Upper lobe of left lung (tissue), 6 donors: ENCODE data around the gene TPP2. TPM values are rescaled to one million over a fixed set of nuclear protein-coding genes. Genes with fewer than 3 reads are reported as not detected.

Experiments
- ATAC-seq, 2 donors: fragments of 200-7000 bp; cut with Tn5 transposase; one replicate each; pipeline ENCODE4 v1.9.1; 2022; ENCODE audit warnings: mild to moderate bottlenecking in 2 of 2, moderate library complexity in 2 of 2; ENCODE audit not compliant: low FRiP score in 2 of 2
- DNase-seq, 2 donors: peaks; one replicate each; pipeline ENCODE4 v3.0.0-alpha.2; 2019 to 2020
- H3K27ac ChIP-seq, 4 donors: fragments of 200-600 bp; sonication (generic); one replicate each; pipeline ENCODE4 v1.5.1; 2016 to 2019
- H3K27me3 ChIP-seq, 4 donors: fragments of 200-600 bp; sonication (generic); one replicate each; pipeline ENCODE4 v1.5.1; 2017 to 2019
- H3K36me3 ChIP-seq, 4 donors: fragments of 200-600 bp; sonication (generic); one replicate each; pipeline ENCODE4 v1.5.1; 2016 to 2019
- H3K4me1 ChIP-seq, 4 donors: fragments of 200-600 bp; sonication (generic); one replicate each; pipeline ENCODE4 v1.5.1; 2018 to 2019
- H3K4me3 ChIP-seq, 4 donors: fragments of 200-600 bp; sonication (generic); one replicate each; pipeline ENCODE4 v1.5.1; 2017 to 2019; ENCODE audit warnings: mild to moderate bottlenecking in 2 of 4, moderate library complexity in 1 of 4
- H3K9me3 ChIP-seq, 4 donors: fragments of 200-600 bp; sonication (generic); one replicate each; pipeline ENCODE4 v1.5.1; 2018 to 2019
- EP300 ChIP-seq, 4 donors: sonication (generic); formaldehyde crosslinking; IDR thresholded peaks; one replicate each; pipeline ENCODE4 v1.5.1; 2017; ENCODE audit warnings: antibody characterized with exemption in 4 of 4, control low read depth in 2 of 4
- POLR2A ChIP-seq, 4 donors: fragments of 450-650 bp; IDR thresholded peaks; one replicate each; pipeline ENCODE4 v1.5.1; 2016 to 2017; ENCODE audit warnings: antibody characterized with exemption in 4 of 4, mild to moderate bottlenecking in 2 of 4
- POLR2AphosphoS5 ChIP-seq, 2 donors: sonication (generic); formaldehyde crosslinking; IDR thresholded peaks; one replicate each; pipeline ENCODE4 v1.5.1; 2017; ENCODE audit warnings: antibody characterized with exemption in 2 of 2
- WGBS, 2 donors: methylation state at CpG; one replicate each; pipeline ENCODE4 v1.1.5; 2017 to 2018; 5-methylcytosine and 5-hydroxymethylcytosine counted together
- total RNA-seq, 6 donors: library from RNA; depleted of rRNA in 4 of 6; stranded (reverse); fragments of >200 nt in 4 of 6; gene quantifications; one replicate each; pipeline versions ENCODE4 v1.1.0 to v1.2.1, GENCODE V29; 2016 to 2021
- TF ChIP-seq, protein P1 (sequence below), 6 experiments: fragments of 450-650 bp in 4 of 6; fragments of 200-600 bp in 2 of 6; sonication (generic) in 2 of 6; IDR thresholded peaks; one replicate each; pipeline ENCODE4 v1.5.1; 2016 to 2019; ENCODE audit warnings: antibody characterized with exemption in 6 of 6
- donor health status: DM: no; HTN: no; CAD: no; lungs with moderate emphysema.
- donor health status: DM: no; HTN: yes; CAD: no; lungs with severe emphysema.

The TPP2 gene
- 10 to 100 TPM; 30.8 to 69.1 (median 41.2) TPM for total RNA-seq

DNA sequence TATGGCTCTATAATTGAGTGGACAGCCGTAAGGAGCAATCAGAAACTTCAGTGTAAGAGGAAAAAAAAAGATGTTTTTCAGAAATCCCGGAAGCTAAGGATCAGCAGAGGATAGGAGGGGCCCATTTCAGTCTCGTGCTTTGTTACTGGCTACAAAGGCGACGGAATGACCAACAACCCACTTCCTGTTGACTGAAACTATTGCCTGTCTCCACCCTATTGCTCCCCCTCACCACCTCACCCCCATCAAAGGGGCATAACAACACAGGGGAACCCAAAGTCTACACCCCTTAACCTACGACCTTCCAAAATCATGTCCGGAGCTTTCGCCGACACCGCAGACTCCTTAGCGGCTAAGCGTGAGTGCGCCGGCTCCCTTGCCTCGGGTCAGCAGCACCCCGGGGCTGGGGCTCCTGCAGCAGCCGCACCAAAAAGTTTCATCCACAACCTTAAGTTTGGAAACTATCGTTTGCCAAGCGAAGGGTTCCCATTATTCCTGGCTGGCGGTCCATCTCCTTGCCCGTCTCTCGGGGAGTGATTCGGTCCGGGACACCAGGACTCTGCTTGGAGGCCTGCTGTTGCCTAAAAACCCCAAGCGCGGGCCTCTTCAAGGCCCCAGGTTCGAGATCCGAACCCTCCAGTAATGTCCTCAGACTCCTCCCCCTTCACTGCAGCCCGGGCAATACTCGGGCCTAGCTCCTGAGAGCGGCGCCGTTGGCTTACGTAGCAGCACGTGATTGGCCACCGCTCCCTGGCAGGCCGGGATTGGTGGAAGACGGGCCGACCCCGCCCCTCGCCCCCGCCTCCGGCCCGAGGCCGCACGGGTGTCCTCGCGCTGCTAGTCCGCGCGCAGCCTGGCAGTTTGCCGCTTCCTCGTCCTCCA lies at the start of gene TPP2:
Gene TPP2, plus strand, starts transcription at position 840 of the 882 bp plus-strand sequence. CDS start 53 bp downstream, outside the sequence.
- Histone ChIP-seq H3K4me1 (peaks cover 35 to 55% (median 43%) of the 10 kb centered on the region in 4 donors), H3K9me3 (no peaks in the 10 kb centered on the region), H3K4me3 (peak within 1 kb of the TSS; percentile 79 to 98 (median 96)), H3K27ac (peak within 1 kb of the TSS; percentile 96 to 99 (median 98)), H3K27me3 (no peaks in the 10 kb centered on the region), H3K36me3 (no peaks in the 10 kb centered on the region)
- TF ChIP-seq EP300 (IDR thresholded peaks at IDR 0.05) = peak in 2 of 4 donors; percentile 23 to 56
- TF ChIP-seq, protein P1, sequence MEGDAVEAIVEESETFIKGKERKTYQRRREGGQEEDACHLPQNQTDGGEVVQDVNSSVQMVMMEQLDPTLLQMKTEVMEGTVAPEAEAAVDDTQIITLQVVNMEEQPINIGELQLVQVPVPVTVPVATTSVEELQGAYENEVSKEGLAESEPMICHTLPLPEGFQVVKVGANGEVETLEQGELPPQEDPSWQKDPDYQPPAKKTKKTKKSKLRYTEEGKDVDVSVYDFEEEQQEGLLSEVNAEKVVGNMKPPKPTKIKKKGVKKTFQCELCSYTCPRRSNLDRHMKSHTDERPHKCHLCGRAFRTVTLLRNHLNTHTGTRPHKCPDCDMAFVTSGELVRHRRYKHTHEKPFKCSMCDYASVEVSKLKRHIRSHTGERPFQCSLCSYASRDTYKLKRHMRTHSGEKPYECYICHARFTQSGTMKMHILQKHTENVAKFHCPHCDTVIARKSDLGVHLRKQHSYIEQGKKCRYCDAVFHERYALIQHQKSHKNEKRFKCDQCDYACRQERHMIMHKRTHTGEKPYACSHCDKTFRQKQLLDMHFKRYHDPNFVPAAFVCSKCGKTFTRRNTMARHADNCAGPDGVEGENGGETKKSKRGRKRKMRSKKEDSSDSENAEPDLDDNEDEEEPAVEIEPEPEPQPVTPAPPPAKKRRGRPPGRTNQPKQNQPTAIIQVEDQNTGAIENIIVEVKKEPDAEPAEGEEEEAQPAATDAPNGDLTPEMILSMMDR (IDR thresholded peaks at IDR 0.05) = peak in 1 of 6 experiments; percentile 6
- peak; percentile 93 to 97 for TF ChIP-seq POLR2AphosphoS5 (IDR thresholded peaks at IDR 0.05)
- peak; percentile 44 to 90 (median 66) for TF ChIP-seq POLR2A (IDR thresholded peaks at IDR 0.05)
- DNase-seq = peak; percentile 98 to 100
- peak; percentile 98 to 100 for ATAC-seq
- WGBS, 2 donors = 0 to 1% methylated on average over 5 to 27 of the region's 53 CpGs

DNA sequence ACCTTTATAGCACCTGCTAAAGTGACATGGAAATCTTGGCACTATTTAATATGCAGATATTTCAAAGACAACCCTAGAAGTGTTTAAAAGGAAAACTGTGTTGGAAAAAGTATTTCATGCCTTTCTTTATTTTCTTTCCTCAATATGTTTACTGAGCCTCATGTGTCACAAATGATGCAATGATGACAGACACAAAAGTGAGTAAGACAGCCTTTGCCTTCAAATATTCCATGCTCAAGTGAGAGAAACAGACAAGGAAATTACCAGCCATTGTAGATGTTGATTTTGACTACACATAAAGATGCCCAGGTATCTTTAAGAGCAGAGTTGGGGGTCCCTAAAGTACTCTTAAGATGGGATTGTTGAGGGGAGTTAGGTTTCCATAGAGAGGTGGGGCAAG lies 48.0 kb upstream of the TPP2 start:
- Histone ChIP-seq H3K27ac (no peak overlapping the region), H3K9me3 (no peaks in the 10 kb centered on the region), H3K36me3 (no peaks in the 10 kb centered on the region), H3K4me3 (no peak overlapping the region), H3K4me1 (no peaks in the 10 kb centered on the region), H3K27me3 (no peaks in the 10 kb centered on the region)
- no peak for DNase-seq
- no peak for ATAC-seq
- TF ChIP-seq POLR2A (IDR thresholded peaks at IDR 0.05) (no peak), EP300 (IDR thresholded peaks at IDR 0.05) (no peak), POLR2AphosphoS5 (IDR thresholded peaks at IDR 0.05) (no peak)
- TF ChIP-seq, protein P1 (IDR thresholded peaks at IDR 0.05) = no peak

DNA sequence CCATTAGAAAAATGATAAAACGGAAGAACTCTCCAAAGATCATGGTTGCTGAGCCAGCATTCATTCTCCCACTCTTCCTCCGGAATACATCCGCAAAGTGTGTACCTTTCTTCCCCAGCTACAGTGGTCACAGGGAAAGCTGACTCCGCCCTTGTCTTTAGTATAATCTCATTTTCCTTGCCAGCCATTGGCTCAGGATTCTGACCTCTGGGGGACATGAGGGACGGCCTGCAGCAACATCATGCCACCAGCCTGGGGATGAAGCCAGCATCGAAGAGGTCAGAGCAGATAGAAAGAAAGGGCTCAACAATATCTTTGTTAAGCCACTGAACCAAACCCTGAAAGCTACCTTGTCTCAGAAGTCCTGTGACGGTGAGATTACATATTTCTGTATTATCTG lies 46.3 kb upstream of the TPP2 start:
- DNase-seq = no peak
- no peak for TF ChIP-seq POLR2AphosphoS5 (IDR thresholded peaks at IDR 0.05)
- no peak for TF ChIP-seq POLR2A (IDR thresholded peaks at IDR 0.05)
- TF ChIP-seq EP300 (IDR thresholded peaks at IDR 0.05) = no peak
- TF ChIP-seq, protein P1 (IDR thresholded peaks at IDR 0.05) = no peak
- Histone ChIP-seq H3K36me3 (no peaks in the 10 kb centered on the region), H3K27ac (no peak overlapping the region), H3K9me3 (no peaks in the 10 kb centered on the region), H3K27me3 (no peaks in the 10 kb centered on the region), H3K4me1 (no peaks in the 10 kb centered on the region), H3K4me3 (no peak overlapping the region)
- WGBS, 2 donors = 76 to 77% methylated on average over 7 of the region's 7 CpGs
- ATAC-seq = no peak

DNA sequence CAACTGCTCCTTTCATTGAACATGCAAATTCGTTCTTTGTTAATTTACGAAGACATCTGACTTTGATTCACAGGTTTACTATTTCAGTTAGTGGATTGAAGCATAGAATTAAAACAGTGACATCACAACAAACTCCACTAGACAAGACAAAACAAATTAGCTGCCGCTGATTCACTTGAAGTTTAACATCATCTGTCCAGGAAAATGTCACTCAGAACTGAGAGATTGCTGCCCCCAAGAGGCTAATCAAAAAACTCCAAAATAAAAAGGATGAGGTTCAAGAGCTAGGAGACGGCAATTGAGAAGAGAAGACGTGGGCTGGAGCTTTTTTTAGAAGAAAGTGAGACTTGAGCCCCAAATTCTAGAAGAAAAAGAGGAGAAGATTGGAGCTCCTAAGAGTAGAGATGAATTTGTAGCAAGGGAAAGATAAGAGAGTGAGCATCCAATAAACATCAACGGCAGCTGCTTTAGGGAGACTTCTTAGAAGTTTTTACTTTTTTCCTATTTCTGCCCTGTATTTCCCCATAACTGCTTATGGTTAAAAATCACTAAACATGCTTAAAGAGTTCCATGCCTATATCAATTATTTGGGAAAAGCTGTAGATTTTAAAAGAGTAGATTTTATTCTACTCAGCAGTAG lies 40.8 kb upstream of the TPP2 start:
- Histone ChIP-seq H3K36me3 (no peaks in the 10 kb centered on the region), H3K4me1 (no peaks in the 10 kb centered on the region), H3K27ac (no peak overlapping the region), H3K9me3 (no peaks in the 10 kb centered on the region), H3K4me3 (no peak overlapping the region), H3K27me3 (no peaks in the 10 kb centered on the region)
- peak in 1 of 2 donors; percentile 39 for ATAC-seq
- WGBS, 2 donors = 28 to 42% methylated on average over 6 of the region's 6 CpGs
- TF ChIP-seq, protein P1 (IDR thresholded peaks at IDR 0.05) = peak in 3 of 6 experiments; percentile 26 to 43 (median 30)
- no peak for TF ChIP-seq EP300 (IDR thresholded peaks at IDR 0.05)
- DNase-seq = no peak
